UCSD-AML1 (cell line): Measurements from ENCODE around the gene HTRA2.

ENCODE experiments used
- DNase-seq: peaks from one replicate; lab custom pipeline; 2025; ENCODE audit not compliant: unreplicated experiment; lab: John Stamatoyannopoulos, UW

The HTRA2 gene

GRCh38 chr2:74538881-74539339, 9.2 kb downstream of the HTRA2 start:
- DNase-seq, result peak; percentile 47

GRCh38 chr2:74540291-74540690, 10.6 kb downstream of the HTRA2 start:
- DNase-seq, result no peak

DNA sequence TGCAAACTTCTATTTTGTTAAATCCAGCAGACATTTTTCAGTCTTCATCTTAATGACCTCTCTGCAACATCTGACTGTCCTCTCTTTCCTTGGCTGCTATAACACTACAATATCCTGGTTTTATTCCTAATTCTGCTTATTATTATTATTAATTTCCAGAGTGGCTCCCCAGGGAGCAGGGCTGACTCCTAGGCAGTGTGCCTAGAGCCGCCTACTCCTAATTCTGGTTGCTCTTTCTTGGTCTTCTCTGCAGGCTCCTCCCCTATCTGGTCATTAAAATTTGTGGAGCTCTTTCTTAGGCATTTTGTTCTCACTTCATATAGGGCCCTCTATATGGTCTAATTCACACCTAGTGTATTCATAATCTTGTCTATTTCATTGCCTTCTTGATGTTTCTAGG, 13.2 kb downstream of the HTRA2 start:
- DNase-seq, result no peak

GRCh38 chr2:74544634-74545033, 14.9 kb downstream of the HTRA2 start:
- no peak for DNase-seq

DNA sequence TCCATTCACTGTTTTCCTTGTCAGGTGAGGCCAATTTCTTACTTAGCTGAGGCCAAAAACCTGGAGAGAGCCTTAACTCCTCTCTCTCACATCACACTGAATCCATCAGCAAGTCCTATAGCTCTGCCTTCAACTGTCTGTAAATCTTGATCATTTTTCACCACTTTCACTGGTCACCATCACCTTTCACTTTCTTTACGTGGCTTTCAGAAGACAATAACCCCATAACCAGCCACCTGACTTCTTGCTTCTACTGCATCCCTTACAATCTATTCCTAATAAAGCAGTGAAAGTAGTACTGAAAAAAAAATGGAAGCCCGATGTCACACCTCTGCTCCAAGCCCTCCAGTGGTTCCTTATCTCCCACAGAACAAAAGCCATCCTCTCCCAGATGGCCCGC, 16.3 kb downstream of the HTRA2 start:
- no peak for DNase-seq

DNA sequence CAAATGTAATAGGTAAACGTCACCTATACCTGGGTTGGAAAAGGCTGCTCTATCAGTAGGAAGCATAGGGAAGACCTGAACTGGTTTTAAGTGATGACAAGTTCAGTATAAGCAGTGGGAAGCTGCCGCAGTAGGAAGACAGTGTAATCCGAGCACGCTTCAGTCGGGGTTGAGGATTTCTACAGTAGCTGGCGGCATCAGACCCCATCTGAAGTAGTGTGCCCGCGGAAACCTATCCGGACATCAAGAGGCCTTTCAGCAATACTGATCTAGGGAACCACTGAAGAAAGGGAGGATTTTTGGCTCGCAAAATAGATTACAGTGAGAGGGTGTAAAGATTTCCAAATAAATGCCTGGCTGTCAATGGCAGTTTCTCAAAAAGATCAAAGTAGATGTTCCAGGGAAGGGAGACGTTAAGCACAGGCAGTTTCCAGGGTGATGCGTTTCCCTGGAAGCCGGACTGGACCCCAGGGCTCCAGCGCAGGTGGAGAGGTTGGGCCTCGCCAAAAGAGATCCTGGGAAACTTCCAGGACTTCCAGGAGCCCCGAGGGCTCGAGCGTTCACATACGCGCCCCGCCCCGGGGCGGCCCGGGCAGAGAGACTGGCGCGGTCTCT, 18.7 kb downstream of the HTRA2 start:
- no peak for DNase-seq

- DNase-seq, result peak; percentile 69
Measured at GRCh38 chr2:74548900-74549826, 19.4 kb downstream of the HTRA2 start.

DNA sequence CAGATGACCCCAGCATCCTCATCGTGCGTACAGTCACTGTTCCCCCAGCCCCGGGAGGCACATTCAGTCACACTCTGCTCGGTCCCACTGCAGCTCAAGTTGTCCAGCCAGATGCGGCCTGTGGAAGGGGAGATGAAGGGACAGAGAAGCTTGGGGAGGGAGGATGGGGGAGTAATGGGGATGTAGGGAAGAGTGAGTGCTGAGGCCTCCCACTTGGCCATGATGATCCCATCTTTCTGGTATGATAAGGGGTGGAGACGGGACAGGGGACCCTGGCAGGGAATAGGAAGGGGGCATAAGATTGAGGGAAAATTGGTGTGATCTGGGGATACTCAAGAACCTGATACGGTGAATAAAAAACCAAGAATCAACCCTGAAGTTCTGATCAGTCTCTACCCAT, 20.5 kb downstream of the HTRA2 start:
- no peak for DNase-seq

- no peak for DNase-seq
Measured at GRCh38 chr2:74551530-74551929, 21.8 kb downstream of the HTRA2 start.

GRCh38 chr2:74551942-74552913, 22.5 kb downstream of the HTRA2 start:
- peak; percentile 73 for DNase-seq

GRCh38 chr2:74552914-74553811, 23.4 kb downstream of the HTRA2 start:
- DNase-seq, result no peak

GRCh38 chr2:74553892-74554819, 24.4 kb downstream of the HTRA2 start, which contains the start of the genes DOK1 and LOXL3:
TSS of gene DOK1 (plus strand) at chr2:74554720. CDS start at chr2:74554755, 35 bp downstream.
TSS of gene LOXL3 (minus strand) at chr2:74553942. CDS start at chr2:74552634, 1,308 bp downstream.
- peak; percentile 91 for DNase-seq

GRCh38 chr2:74554820-74555531, 25.2 kb downstream of the HTRA2 start:
- DNase-seq, result no peak

DNA sequence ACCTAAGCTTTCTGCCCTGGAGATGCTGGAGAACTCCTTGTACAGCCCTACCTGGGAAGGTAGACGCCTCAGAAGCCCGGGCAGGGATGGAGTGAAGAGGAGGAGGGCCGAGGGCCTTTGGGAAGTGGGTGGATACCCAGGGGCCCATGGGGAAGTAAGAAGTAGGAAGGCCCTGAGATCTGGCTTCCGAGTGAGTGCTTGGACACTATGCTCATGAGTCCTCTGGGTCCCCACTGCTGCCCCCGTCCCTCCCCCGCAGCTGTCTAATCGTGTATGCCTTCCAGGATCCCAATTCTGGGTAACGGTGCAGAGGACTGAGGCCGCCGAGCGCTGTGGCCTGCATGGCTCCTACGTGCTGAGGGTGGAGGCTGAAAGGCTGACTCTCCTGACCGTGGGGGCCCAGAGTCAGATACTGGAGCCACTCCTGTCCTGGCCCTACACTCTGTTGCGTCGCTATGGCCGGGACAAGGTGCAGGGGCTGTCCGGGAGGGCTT, 25.9 kb downstream of the HTRA2 start:
- no peak for DNase-seq

- DNase-seq, result no peak
Measured at GRCh38 chr2:74556159-74556558, 26.4 kb downstream of the HTRA2 start.

GRCh38 chr2:74556831-74557370, 27.2 kb downstream of the HTRA2 start:
- no peak for DNase-seq

DNA sequence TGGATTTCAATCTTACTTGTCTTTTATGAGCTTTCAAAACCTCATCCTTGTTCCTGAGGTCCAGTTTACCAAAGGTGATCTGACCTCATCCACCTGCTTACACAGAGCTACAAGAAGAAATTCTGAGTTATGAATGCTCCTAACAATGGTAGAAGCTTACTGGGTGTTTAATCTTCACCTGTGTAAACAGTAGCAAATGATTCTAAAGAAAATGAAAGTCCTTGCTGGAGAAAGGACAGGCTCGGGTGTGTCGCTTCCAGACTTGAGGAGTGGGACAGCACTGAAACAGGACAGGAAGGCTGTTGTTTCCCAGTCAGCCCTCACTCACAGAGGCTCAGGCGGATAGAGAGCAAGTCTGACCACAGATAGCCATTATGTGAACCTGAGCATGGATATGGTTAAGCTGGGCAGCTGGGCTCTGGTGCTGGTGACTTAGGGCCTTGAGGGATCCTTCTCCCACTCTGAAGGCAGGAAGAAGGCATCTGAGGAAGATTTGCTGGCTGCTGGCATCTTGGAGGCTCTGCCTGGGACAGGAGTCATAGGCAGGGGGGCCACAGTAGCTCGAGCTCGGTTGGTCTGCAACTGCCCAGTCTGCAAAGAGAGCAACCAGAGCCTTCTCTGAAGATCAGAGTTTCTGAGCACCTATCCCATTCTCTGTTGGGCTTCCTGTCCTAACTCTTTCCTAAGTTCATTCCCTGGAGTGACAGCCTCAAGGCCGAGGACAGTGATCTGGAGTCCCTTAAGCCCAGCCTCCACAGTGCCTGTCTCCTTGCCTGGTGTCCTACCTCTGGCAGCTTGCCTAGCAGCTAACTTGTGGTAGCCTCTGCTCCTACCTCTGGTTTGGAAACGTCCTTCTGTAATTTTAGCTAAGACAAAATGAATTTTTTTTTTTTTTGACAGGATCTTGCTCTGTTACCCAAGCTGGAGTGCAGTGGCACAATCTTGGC, 28.8 kb downstream of the HTRA2 start:
- DNase-seq, result no peak
